Measurements from ENCODE around the gene MEST.
"Not testable (repeated sequence)": the region's sequence is repeated elsewhere in the genome, so short reads cannot be mapped to it uniquely, and the experiment has no call there.

The MEST gene

DNA sequence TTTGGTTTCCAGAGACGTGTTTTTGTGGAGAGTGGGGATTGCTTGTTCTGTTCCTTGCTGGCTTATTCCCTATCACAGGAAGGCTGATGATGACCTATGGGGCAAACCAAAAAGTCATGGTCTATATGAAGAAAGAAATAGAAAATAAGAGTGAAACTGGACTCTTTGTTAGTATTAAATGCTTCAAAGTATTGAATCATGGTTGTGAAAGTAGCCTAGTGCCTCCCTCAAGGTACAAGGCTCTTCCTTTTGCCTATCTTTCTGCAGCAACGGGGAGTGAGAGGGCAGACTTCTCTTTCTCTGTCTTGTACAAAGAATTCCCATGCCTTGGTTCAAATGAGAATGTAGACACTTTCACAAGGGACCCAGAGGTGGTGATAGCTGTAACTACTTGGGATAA, 9.0 kb downstream of the MEST start:
- H3K4me3 ChIP-seq (ENCODE audit: low read depth, low read length): no peak overlapping the region
- no peak for DNase-seq (ENCODE audit: low read depth)
- TF ChIP-seq, protein P1, sequence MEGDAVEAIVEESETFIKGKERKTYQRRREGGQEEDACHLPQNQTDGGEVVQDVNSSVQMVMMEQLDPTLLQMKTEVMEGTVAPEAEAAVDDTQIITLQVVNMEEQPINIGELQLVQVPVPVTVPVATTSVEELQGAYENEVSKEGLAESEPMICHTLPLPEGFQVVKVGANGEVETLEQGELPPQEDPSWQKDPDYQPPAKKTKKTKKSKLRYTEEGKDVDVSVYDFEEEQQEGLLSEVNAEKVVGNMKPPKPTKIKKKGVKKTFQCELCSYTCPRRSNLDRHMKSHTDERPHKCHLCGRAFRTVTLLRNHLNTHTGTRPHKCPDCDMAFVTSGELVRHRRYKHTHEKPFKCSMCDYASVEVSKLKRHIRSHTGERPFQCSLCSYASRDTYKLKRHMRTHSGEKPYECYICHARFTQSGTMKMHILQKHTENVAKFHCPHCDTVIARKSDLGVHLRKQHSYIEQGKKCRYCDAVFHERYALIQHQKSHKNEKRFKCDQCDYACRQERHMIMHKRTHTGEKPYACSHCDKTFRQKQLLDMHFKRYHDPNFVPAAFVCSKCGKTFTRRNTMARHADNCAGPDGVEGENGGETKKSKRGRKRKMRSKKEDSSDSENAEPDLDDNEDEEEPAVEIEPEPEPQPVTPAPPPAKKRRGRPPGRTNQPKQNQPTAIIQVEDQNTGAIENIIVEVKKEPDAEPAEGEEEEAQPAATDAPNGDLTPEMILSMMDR (conservative IDR thresholded peaks at IDR 0.05; ENCODE audit: low read depth, low read length): no peak

DNA sequence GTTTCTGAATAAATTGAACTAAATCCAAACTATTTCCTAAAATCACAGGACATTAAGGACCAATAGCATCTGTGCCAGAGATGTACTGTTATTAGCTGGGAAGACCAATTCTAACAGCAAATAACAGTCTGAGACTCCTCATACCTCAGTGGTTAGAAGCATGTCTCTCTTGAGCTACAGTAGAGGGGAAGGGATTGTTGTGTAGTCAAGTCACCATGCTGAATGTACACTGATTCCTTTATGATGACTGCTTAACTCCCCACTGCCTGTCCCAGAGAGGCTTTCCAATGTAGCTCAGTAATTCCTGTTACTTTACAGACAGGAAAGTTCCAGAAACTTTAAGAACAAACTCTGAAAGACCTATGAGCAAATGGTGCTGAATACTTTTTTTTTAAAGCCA, 13.9 kb downstream of the MEST start:
- TF ChIP-seq, protein P1 (conservative IDR thresholded peaks at IDR 0.05; ENCODE audit: low read depth, low read length): no peak

DNA sequence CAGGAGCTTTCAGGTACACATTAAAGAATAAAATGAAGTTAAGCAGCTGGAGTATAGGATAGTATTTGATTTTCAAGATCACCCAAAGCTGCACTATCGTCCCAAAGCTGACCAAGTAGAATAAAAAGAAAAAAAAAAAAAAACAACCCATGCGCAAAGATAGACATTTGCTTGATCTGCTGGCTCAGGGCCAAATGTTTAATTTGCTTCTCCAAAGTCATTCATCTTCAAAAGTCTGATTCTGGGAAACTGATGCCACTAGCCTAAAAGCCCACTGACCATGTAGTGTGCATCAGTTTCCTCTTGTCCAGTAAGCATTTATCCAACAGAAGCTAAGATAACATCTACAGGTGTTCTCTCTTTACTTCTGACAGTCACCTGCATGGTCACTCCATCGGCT, 14.5 kb downstream of the MEST start:
- H3K4me3 ChIP-seq (ENCODE audit: low read depth, low read length): no peak overlapping the region
- DNase-seq (ENCODE audit: low read depth): no peak
- TF ChIP-seq, protein P1 (conservative IDR thresholded peaks at IDR 0.05; ENCODE audit: low read depth, low read length): no peak

More for the DNA sequence above, 13.9 kb downstream of the MEST start:
- no peak for DNase-seq (ENCODE audit: low read depth)
- no peak overlapping the region for H3K4me3 ChIP-seq (ENCODE audit: low read depth, low read length)

DNA sequence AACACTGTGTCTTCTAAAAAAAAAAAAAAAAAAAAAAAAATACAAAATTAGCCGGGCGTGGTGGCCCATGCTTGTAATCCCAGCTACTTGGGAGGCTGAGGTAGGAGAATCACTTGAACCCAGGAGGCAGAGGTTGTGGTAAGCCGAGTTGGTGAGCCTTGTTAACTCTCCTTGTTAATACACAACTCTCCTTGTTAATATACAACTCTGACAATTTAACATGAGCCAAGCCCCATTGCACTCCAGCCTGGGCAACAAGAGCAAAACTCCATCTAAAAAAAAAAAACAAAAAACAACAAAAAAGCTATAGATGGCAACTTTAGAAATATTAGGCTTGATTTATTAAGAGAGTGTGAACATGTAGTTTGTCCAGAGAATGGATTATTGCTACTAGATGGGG, 20.2 kb downstream of the MEST start:
- H3K4me3 ChIP-seq (ENCODE audit: low read depth, low read length); DNase-seq (ENCODE audit: low read depth): not testable (repeated sequence)

DNA sequence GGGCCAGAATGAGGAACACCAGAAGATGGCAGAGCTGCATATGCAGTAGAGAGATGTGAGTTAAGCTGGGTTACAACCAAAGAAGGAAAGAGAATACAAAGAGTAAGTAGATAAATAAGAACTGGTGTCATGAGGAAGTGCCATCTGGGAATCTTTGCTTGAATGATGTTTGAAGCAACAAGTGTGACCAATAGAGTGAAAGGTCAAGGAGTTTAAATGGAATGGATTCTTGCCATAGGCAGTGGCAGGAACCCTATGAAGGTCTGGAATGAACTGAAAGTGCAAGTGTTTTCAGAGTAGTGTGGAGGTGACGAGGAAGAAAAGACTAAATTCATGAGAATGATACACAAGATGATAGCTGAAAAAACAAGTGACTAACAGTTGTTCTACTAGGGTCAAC, 21.6 kb downstream of the MEST start:
- no peak for DNase-seq (ENCODE audit: low read depth)
- no peak overlapping the region for H3K4me3 ChIP-seq (ENCODE audit: low read depth, low read length)
- TF ChIP-seq, protein P1 (conservative IDR thresholded peaks at IDR 0.05; ENCODE audit: low read depth, low read length): no peak

DNA sequence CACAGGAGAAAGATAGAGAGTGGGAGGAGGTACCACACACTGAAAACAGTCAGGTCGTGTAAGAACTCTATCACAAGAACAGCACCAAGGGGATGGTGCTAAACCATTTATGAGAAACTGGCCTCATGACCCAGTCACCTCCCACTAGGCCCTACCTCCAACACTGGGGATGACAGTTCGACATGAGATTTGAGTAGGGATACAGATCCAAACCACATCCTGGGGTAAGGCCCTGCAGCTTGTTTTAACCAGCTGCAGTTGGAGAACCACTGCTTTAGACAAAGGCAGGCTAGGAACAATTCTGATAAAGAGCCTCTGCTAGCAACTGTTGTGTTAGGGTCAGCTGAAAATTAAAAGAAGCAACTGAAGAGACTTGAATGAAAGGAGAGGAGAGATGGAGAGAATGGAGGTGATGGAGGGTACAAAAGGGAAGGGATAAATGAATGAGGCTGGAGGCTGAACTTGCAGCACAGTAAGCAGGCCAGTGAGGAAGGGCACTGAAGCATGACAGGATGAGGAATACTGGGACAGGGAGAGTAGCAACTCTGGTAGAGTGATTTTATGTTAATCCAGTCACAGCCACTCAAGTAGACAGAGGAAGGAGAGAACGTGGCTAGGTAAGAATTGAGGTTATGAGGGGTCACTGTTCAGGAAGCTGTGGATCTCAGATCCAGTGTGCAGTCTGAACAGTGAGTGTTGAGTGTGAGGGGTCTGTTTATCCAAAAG, 23.6 kb downstream of the MEST start:
- no peak overlapping the region for H3K4me3 ChIP-seq (ENCODE audit: low read depth, low read length)
- TF ChIP-seq, protein P1 (conservative IDR thresholded peaks at IDR 0.05; ENCODE audit: low read depth, low read length): no peak
- no peak for DNase-seq (ENCODE audit: low read depth)

DNA sequence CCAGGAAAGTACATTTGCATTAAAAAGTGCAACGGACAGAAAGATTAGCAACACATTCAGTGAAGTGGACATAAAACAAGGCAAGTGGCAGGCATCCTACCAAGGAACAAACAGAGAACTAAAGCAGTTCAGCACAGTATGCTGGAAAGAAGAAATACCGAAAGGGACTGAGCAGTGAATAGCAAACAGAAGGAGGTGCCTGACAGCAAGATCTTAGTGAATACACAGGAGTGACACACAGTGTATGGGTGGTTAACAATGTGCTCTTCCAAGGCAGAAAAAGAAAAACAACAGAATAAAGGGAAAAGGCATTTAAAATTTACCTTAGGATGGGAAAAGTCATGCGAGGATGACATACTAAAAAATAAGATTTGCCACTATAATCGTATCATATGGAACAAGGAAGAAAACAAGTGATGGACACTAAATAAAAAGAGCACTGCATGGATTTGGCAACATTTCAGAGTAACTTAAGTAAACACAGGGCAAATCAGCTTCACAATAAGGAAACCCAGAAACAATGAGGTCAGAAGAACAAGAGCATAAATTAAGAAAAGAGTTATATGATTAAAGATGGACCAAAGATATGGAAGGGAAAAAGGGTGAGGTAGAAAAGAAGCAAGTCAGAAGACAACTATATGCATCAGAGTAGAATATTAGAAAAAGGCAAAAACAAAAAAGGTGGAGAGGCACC, 29.5 kb downstream of the MEST start:
- no peak for DNase-seq (ENCODE audit: low read depth)
- H3K4me3 ChIP-seq (ENCODE audit: low read depth, low read length): no peak overlapping the region
- TF ChIP-seq, protein P1 (conservative IDR thresholded peaks at IDR 0.05; ENCODE audit: low read depth, low read length): no peak

DNA sequence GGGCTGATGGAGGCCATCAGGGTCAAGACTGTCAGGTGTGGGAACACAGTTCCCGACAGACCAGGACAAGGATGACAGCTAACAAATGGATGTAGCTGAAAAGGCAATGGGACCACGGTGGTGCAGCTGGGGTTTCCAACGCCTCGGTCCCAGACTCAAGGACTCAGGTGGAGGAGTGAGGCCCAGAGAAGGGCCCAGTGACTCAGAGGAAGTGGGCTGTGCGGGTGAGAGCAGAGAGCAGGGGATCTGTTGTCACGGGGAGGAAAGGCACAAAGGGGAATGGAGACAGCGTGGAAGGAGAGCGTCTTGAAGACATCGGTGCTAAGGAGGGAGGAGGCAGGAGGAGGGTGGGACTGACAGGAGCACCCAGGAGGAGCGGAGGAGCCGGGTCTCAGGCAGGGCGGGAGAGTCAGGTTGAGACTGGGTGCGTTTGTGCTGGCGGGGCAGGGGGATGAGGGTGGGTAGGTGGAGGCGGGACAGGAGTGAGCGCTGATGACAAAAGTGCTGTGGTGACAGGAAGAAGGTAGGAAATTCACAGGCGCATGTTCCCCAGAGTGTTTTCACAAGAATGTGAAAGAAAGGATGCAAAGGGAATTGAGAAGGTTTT, 31.7 kb downstream of the MEST start:
- H3K4me3 ChIP-seq (ENCODE audit: low read depth, low read length); DNase-seq (ENCODE audit: low read depth): not testable (repeated sequence)

Data from choroid plexus epithelial cell (primary cell).